GM15510 (cell line): ENCODE data around the gene EHHADH.

Experiments
- POLR2A ChIP-seq: IDR thresholded peaks from 3 replicates; pipeline ENCODE4 v1.6.1; 2011; ENCODE audit warnings: borderline replicate concordance; ENCODE audit not compliant: insufficient read length; ENCODE audit errors: extremely low read depth

The EHHADH gene

GRCh38 chr3:185175370-185175987 is 78.4 kb downstream of the EHHADH start:
- TF ChIP-seq POLR2A: no peak

DNA sequence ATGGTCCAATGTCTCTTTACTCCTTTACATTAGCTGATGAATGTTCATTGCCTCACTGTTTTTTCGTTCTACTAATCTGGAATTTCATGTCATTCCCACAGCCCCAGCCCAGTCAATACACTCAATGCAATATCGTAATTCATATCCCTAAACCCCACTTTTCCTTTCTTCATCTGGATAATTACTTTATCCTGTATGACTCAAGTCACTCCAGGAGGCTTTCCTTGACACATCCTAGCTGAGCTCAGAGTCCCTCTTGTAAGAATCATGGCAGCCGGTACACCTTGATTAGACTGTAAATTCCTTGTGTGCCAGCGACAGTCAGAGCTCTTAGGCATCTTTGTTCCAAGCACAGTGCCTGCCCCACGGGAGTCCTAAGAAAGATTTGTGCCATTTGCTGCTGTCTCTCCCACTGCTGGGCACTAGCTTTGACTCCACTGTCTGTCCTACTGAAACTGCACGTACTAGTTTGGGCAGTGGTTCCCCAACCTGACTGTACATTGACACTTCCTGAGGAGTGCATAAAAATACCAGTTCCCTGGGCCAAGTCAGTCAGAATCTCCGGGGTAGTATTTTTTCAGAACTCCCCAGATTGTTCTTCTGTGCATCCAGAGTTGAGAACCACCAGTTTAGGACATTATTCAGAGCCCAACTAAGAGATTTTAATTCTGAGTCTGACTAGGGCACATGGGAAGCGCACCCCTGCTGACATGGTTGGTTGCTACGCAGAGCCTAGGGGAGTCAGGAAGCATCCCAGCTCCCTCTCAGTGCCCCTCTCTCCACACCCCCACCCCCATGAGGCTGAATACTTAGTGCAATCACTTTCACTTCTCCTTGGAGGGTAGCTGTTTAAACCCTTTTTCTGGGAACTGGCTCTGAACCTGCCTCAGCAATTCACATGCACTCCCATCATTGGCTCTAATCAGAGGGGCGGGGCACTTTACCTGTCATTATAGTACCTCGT is 81.5 kb downstream of the EHHADH start:
- TF ChIP-seq POLR2A: no peak

DNA sequence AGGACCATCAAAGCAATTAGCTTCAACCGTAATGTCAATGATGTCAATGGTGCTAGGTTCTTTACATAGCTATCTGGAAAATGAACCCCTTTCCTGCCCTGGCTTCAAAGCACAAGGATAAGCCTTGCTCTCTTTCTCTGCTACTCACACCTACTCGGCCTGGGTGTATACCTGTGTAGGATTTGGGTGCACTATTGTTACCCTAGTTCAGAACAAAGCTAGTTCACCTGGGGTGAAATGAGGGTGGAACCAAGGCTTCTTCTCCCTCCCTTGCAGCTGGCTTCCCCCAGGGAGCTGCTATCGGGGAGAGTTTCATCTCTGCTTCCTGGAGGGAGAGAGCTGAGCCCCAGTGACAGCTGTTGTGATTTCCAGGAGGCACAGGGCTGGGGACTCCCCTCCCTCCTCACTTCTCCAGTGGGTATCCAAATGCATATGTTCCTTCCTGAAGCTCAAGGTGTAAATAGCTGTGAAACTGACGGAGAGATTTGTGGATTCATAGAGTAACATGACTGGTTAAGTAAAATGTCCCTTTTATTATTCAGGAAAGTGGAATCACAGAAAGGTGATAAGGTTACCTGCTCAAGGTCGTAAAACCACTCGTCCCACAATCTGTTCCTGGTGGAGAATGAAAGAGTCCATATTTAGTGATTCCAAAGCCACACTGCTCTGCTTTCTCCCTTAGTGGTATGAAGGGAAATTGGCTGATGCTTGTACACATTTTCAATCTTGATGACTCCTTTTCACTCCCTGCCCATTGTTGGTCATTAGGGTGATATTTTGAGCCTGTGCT is 89.2 kb downstream of the EHHADH start:
- TF ChIP-seq POLR2A: no peak

- TF ChIP-seq POLR2A: no peak
Observed at GRCh38 chr3:185162634-185163033, 91.2 kb downstream of the EHHADH start.

- TF ChIP-seq POLR2A: no peak
Observed at GRCh38 chr3:185161761-185162160, 92.1 kb downstream of the EHHADH start.

DNA sequence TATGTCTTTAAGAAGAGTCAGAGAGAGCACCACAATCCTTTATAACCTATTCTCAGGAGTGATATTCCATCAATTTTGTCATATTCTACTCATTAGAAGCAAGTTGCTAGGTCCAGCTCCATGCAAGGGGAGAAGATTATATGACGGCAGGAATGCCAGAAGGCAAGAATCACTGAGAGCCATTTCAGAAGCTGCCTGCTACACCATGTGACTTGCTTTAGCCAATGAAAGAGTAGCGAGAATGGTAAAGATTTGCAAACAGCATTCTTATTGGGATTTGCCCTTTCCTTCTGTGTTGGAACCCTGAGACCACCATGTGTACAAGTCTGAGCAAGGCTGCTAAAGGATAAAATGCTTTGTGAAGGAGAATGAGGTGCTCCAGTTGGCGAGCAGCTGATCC is 96.5 kb downstream of the EHHADH start:
- TF ChIP-seq POLR2A: no peak

- TF ChIP-seq POLR2A: no peak
Observed at GRCh38 chr3:185155678-185156077, 98.2 kb downstream of the EHHADH start.

GRCh38 chr3:185153861-185154629 is 99.8 kb downstream of the EHHADH start:
- no peak for TF ChIP-seq POLR2A

GRCh38 chr3:185153171-185153771 is 100.6 kb downstream of the EHHADH start:
- TF ChIP-seq POLR2A: no peak

GRCh38 chr3:185152410-185153170 is 101.3 kb downstream of the EHHADH start, which contains the start of gene C3orf70:
Gene C3orf70 (minus strand): TSS chr3:185153060. CDS start chr3:185152823, 237 bp downstream.
- TF ChIP-seq POLR2A: no peak

DNA sequence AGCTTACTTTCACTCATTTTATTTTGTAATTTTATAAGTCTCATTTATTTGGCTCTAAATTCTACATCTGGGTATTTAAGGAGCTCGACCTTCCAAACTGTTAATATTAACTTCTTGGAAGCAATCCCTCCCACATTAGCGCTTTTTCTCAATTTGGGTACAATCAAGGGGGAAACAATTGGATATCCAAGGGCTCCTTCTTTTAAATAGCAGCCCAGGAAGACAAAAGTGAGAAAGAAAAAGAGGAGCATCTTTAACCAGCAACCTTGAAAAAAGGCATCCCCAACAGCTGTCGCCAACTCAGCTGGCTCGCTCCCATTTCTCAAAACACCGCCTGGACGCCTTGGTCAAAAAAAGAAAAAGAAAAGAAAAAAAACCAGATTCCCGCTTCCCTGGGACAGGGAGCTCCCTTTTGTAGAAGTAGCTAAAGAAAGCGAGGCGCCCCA is 101.9 kb downstream of the EHHADH start:
- TF ChIP-seq POLR2A: no peak

DNA sequence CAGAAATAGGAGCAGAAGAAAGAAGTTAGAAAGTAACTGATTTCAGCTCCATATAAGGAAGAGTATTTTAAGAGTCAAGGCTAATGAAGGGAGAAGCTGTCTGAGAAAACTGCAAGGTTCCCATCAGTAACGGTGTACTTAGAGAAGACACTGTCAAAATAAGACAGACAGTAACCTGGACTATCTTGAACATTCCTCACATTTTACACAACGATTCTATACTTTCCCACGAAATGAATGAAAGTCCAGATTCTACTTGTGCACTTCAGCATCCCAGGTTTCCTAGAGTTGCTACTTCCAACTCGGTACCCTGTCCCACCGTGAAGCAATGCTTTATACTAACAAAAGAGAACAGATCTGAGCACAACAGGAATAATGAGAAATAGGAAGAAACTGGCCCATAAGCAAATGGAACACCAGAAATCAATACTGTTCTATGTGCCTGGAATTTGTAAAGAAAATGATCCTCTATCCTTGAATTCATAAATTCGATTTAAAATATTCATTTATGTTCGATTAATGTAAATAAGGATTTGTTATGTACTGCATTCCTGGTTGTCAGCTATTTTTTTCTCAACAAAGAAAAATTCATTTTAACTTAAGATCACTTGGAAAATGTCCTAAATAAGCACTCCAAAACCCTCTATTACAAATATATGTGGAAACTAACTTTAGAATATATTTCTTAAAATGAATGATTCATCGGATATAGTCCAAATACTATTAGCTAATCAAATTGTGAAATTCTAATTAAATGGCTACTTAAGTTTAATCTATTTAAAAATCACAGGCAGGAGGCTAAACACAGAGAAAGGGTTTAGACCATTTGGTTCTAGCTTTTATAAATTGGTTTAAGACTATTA is 102.5 kb downstream of the EHHADH start:
- no peak for TF ChIP-seq POLR2A
